Prostate gland (tissue), 2 donors: ENCODE measurements around the gene SUGCT. TPM values are rescaled to one million over a fixed set of nuclear protein-coding genes. Genes with fewer than 3 reads are reported as not detected.

Experiments
- DNase-seq: peaks from one replicate; pipeline ENCODE4 v3.0.0-alpha.2; 2019; ENCODE audit warnings: low spot score
- H3K27ac ChIP-seq, 2 donors: fragments of 200-600 bp; sonication (generic); 2 replicates each; pipeline ENCODE4 v1.5.1; 2017 to 2019
- H3K27me3 ChIP-seq: fragments of 200-600 bp; sonication (generic); replicated peaks from 2 replicates; pipeline ENCODE4 v1.5.1; 2019; ENCODE audit not compliant: insufficient read depth
- H3K36me3 ChIP-seq, 2 donors: fragments of 200-600 bp; sonication (generic); 1 replicate in 1 of 2; 2 replicates in 1 of 2; pipeline versions ENCODE4 v1.5.1 to v1.8.1; 2017 to 2019
- H3K4me1 ChIP-seq: fragments of 200-600 bp; sonication (generic); replicated peaks from 2 replicates; pipeline ENCODE4 v1.5.1; 2019
- H3K4me3 ChIP-seq, 2 donors: fragments of 200-600 bp; sonication (generic); 2 replicates each; pipeline ENCODE4 v1.5.1; 2017 to 2019
- H3K9me3 ChIP-seq: fragments of 200-600 bp; sonication (generic); 2 replicates; pipeline ENCODE4 v1.5.1; 2017
- CTCF ChIP-seq, 4 experiments: fragments of 200-600 bp in 2 of 4; fragments of 450-650 bp in 2 of 4; sonication (generic) in 2 of 4; IDR thresholded peaks; 1 replicate in 3 of 4; 2 replicates in 1 of 4; pipeline ENCODE4 v1.5.1; 2016 to 2019; ENCODE audit warnings: antibody characterized with exemption in 4 of 4, mild to moderate bottlenecking in 2 of 4, moderate library complexity in 2 of 4
- POLR2A ChIP-seq: fragments of 450-650 bp; IDR thresholded peaks from one replicate; pipeline ENCODE4 v1.6.1; 2016; ENCODE audit warnings: antibody characterized with exemption, mild to moderate bottlenecking
- POLR2AphosphoS5 ChIP-seq: sonication (generic); formaldehyde crosslinking; IDR thresholded peaks from one replicate; pipeline ENCODE4 v1.6.1; 2017; ENCODE audit warnings: antibody characterized with exemption
- WGBS: methylation state at CpG from one replicate; pipeline ENCODE4 v1.1.5; 2018; 5-methylcytosine and 5-hydroxymethylcytosine counted together
- intact Hi-C: fragments of 100-400 bp; cut with DNase I; formaldehyde crosslinking; loops from one replicate; pipeline ENCODE4 v1.14.2; 2022
- total RNA-seq, 2 donors: library from RNA; depleted of rRNA; stranded (reverse); fragments of >200 nt; gene quantifications; one replicate each; pipeline ENCODE4 v1.1.0, GENCODE V29; 2016

The SUGCT gene
- total RNA-seq, 2 donors from 2014 or later: 2.2 to 3.2 TPM

GRCh38 chr7:40393660-40394059 is 258.9 kb downstream of the SUGCT start:
- Histone ChIP-seq H3K4me1 (no peaks in the 10 kb centered on the region), H3K9me3 (no peaks in the 10 kb centered on the region), H3K4me3 (no peak overlapping the region), H3K27me3 (no peaks in the 10 kb centered on the region), H3K27ac (no peak overlapping the region), H3K36me3 (no peaks in the 10 kb centered on the region)
- no peak for TF ChIP-seq CTCF (IDR thresholded peaks at IDR 0.05)
- no peak for TF ChIP-seq POLR2A
- TF ChIP-seq POLR2AphosphoS5: no peak
- no peak for DNase-seq
- WGBS: 94% methylated on average over 3 of the region's 3 CpGs
- intact Hi-C loops: no loop called here

- H3K27me3 ChIP-seq: no peaks in the 10 kb centered on the region
- no peak overlapping the region for H3K27ac ChIP-seq
- no peaks in the 10 kb centered on the region for H3K9me3 ChIP-seq
- intact Hi-C loops: no loop called here
- no peak overlapping the region for H3K4me3 ChIP-seq
- WGBS: 85% methylated on average over 1 of the region's 1 CpG
- H3K36me3 ChIP-seq: no peaks in the 10 kb centered on the region
- no peak for TF ChIP-seq POLR2A
- no peak for TF ChIP-seq POLR2AphosphoS5
- TF ChIP-seq CTCF (IDR thresholded peaks at IDR 0.05): no peak
- DNase-seq: no peak
- H3K4me1 ChIP-seq: no peaks in the 10 kb centered on the region
Measured at GRCh38 chr7:40394400-40394799, 259.6 kb downstream of the SUGCT start.

GRCh38 chr7:40400525-40400924 is 265.7 kb downstream of the SUGCT start:
- no peaks in the 10 kb centered on the region for H3K9me3 ChIP-seq
- TF ChIP-seq CTCF (IDR thresholded peaks at IDR 0.05) (no peak), POLR2AphosphoS5 (no peak), POLR2A (no peak)
- intact Hi-C loops: no loop called here
- no peak overlapping the region for H3K27ac ChIP-seq
- H3K36me3 ChIP-seq: no peaks in the 10 kb centered on the region
- no peaks in the 10 kb centered on the region for H3K27me3 ChIP-seq
- no peaks in the 10 kb centered on the region for H3K4me1 ChIP-seq
- whole genome bisulfite sequencing: 93% methylated on average over 4 of the region's 4 CpGs
- H3K4me3 ChIP-seq: no peak overlapping the region
- no peak for DNase-seq

- H3K36me3 ChIP-seq: no peaks in the 10 kb centered on the region
- no peak overlapping the region for H3K4me3 ChIP-seq
- intact Hi-C loops: no loop called here
- no peak for TF ChIP-seq CTCF (IDR thresholded peaks at IDR 0.05)
- TF ChIP-seq POLR2AphosphoS5: no peak
- no peak for TF ChIP-seq POLR2A
- DNase-seq: no peak
- H3K9me3 ChIP-seq: no peaks in the 10 kb centered on the region
- WGBS: 91% methylated on average over 1 of the region's 1 CpG
- H3K27ac ChIP-seq: no peak overlapping the region
- no peaks in the 10 kb centered on the region for H3K27me3 ChIP-seq
- H3K4me1 ChIP-seq: no peaks in the 10 kb centered on the region
Measured at GRCh38 chr7:40401406-40401805, 266.6 kb downstream of the SUGCT start.

- WGBS: 53% methylated on average over 5 of the region's 5 CpGs
- Histone ChIP-seq H3K9me3 (no peaks in the 10 kb centered on the region), H3K27ac (no peak overlapping the region), H3K36me3 (no peaks in the 10 kb centered on the region), H3K4me1 (no peaks in the 10 kb centered on the region), H3K4me3 (no peak overlapping the region), H3K27me3 (no peaks in the 10 kb centered on the region)
- no peak for DNase-seq
- TF ChIP-seq POLR2A (no peak), CTCF (IDR thresholded peaks at IDR 0.05) (no peak), POLR2AphosphoS5 (no peak)
- intact Hi-C loops: no loop called here
Measured at GRCh38 chr7:40402661-40403060, 267.9 kb downstream of the SUGCT start.
